ENCODE measurements around the gene ASB3. TPM values are rescaled to one million over a fixed set of nuclear protein-coding genes. Genes with fewer than 3 reads are reported as not detected.
"Not testable (repeated sequence)": the region's sequence is repeated elsewhere in the genome, so short reads cannot be mapped to it uniquely, and the experiment has no call there.

Gene ASB3
- total RNA-seq, 1 donor from 2014 or later = 11.8 TPM

GRCh38 chr2:53826030-53826410, 39.3 kb upstream of the ASB3 start:
- TF ChIP-seq, protein P1, sequence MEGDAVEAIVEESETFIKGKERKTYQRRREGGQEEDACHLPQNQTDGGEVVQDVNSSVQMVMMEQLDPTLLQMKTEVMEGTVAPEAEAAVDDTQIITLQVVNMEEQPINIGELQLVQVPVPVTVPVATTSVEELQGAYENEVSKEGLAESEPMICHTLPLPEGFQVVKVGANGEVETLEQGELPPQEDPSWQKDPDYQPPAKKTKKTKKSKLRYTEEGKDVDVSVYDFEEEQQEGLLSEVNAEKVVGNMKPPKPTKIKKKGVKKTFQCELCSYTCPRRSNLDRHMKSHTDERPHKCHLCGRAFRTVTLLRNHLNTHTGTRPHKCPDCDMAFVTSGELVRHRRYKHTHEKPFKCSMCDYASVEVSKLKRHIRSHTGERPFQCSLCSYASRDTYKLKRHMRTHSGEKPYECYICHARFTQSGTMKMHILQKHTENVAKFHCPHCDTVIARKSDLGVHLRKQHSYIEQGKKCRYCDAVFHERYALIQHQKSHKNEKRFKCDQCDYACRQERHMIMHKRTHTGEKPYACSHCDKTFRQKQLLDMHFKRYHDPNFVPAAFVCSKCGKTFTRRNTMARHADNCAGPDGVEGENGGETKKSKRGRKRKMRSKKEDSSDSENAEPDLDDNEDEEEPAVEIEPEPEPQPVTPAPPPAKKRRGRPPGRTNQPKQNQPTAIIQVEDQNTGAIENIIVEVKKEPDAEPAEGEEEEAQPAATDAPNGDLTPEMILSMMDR (conservative IDR thresholded peaks at IDR 0.05; ENCODE audit: low read depth, low read length) = no peak
- no peak overlapping the region for H3K4me3 ChIP-seq (ENCODE audit: low read depth, low read length)
- no peak for DNase-seq (ENCODE audit: low read depth)

DNA sequence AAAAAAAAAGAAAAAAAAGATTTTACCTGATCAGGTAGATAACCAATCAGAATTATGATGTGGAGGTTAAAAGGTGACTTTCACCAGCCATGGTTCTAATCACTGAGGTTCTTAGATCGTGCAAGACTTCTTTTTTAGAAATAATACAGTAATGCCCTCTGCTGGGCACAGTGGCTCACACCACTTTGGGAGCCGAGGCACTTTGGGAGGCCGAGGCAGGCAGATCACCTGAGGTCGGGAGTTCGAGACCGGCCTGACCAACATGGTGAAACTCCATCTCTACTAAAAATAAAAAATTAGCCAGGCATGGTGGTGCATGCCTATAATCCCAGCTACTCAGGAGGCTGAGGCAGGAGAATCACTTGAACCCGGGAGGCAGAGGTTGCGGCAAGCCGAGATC, 36.9 kb upstream of the ASB3 start:
- not testable (repeated sequence) for H3K4me3 ChIP-seq (ENCODE audit: low read depth, low read length); DNase-seq (ENCODE audit: low read depth)
- TF ChIP-seq, protein P1 (conservative IDR thresholded peaks at IDR 0.05; ENCODE audit: low read depth, low read length) = peak; percentile 8

GRCh38 chr2:53821810-53822209, 35.1 kb upstream of the ASB3 start:
- TF ChIP-seq, protein P1 (conservative IDR thresholded peaks at IDR 0.05; ENCODE audit: low read depth, low read length) = no peak
- no peak for DNase-seq (ENCODE audit: low read depth)
- H3K4me3 ChIP-seq (ENCODE audit: low read depth, low read length) = no peak overlapping the region

DNA sequence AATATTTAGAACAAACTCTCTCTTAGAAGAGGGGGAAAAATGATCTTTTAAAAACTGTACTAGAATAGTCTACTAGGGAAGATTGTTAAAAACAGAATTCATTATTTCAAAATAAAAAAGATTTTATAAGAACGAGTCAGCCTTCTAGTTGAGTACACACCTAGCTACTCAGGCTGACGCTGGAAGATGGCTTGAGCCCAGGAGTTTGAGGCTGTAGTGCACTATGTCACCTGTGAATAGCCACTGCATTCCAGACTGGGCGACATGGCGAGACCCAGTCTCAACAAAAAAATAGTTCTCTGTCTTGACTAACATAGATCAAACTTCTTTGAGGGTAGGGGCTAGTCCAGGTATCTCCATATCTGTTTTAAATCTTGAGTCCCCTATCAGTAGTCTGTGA, 34.0 kb upstream of the ASB3 start:
- TF ChIP-seq, protein P1 (conservative IDR thresholded peaks at IDR 0.05; ENCODE audit: low read depth, low read length) = no peak
- DNase-seq (ENCODE audit: low read depth) = no peak
- H3K4me3 ChIP-seq (ENCODE audit: low read depth, low read length) = no peak overlapping the region

GRCh38 chr2:53820048-53820447, 33.3 kb upstream of the ASB3 start:
- TF ChIP-seq, protein P1 (conservative IDR thresholded peaks at IDR 0.05; ENCODE audit: low read depth, low read length) = no peak
- H3K4me3 ChIP-seq (ENCODE audit: low read depth, low read length) = no peak overlapping the region
- DNase-seq (ENCODE audit: low read depth) = no peak

DNA sequence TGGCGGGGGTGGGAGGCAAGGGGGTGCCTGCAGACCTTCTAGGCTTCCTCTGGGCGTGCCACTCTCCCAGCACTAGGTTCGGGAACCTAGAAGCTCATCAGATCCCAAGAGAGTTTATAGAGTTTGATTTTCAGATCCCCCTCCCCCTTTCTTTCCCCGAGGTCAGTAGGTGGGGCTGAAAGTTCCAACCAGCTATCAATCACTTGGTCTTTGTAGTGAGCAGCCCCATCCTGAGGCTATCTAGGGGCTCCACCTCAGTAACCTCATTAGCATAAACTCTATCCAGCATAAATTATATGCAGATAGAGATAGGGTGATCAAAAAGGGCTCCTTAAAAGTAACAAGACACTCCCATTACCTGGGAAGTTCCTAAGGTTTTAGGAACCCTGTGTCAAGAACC, 32.9 kb upstream of the ASB3 start:
- no peak for DNase-seq (ENCODE audit: low read depth)
- H3K4me3 ChIP-seq (ENCODE audit: low read depth, low read length) = no peak overlapping the region
- TF ChIP-seq, protein P1 (conservative IDR thresholded peaks at IDR 0.05; ENCODE audit: low read depth, low read length) = no peak

DNA sequence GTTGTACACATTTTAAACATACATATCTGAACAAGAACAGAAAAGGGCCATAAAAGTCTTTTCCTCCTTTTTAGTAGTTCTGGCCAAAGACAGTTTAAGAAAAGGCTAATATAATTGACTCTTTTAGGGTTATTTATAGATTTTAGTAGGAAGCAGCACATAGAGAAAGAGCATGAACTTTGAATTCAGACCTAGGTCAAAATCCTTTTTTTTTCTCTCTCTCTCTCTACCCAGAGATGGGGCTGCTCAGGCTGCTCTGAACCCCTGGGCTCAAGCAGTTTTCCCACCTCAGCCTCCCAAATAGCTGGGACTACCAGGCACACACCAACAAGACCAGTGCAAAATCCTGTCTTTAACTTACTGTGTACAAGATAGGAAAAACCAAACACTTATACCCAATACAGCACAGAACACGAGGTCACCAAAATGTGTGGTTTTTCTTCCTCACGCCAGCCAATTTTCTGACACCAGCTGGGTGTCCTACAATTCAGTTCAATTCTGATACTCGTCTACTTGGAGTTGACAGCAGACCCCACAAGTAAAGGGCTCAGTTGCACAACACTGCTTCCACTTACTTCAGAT, 32.2 kb upstream of the ASB3 start:
- no peak overlapping the region for H3K4me3 ChIP-seq (ENCODE audit: low read depth, low read length)
- TF ChIP-seq, protein P1 (conservative IDR thresholded peaks at IDR 0.05; ENCODE audit: low read depth, low read length) = no peak
- DNase-seq (ENCODE audit: low read depth) = no peak
